GM18526 (cell line): ENCODE data around the gene MPP2.

Experiments used
- POLR2A ChIP-seq: IDR thresholded peaks from 3 replicates; pipeline ENCODE4 v1.6.1; 2011; ENCODE audit not compliant: insufficient read length; ENCODE audit errors: extremely low read depth

The MPP2 gene, protein sequence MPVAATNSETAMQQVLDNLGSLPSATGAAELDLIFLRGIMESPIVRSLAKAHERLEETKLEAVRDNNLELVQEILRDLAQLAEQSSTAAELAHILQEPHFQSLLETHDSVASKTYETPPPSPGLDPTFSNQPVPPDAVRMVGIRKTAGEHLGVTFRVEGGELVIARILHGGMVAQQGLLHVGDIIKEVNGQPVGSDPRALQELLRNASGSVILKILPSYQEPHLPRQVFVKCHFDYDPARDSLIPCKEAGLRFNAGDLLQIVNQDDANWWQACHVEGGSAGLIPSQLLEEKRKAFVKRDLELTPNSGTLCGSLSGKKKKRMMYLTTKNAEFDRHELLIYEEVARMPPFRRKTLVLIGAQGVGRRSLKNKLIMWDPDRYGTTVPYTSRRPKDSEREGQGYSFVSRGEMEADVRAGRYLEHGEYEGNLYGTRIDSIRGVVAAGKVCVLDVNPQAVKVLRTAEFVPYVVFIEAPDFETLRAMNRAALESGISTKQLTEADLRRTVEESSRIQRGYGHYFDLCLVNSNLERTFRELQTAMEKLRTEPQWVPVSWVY

DNA sequence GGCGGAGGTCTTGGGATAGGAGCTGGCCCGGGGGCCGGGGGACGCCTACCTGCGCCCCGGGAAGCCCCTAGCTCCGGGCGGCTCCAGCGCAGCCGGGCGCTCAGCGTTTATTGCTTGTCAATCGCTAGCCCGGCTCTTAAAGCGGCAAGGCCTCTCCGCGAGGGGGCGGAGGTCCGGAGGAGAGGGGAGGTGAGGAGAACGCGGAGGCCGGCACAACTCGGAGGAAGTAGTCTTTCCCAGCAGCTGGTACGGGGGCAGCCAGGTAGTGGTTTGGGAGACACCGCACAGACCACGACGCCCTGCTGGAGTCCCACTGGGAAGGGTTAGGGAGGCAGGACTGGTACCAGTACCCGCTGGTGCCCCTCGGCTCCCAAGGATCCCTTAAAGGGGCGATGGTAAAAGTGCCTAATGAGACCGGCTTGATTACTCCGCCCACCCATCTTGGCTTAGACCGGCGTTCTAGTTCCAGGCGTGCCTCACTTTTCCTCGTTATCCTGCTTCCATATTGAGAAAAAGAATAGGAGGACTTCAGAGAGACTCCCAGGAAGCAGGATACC is at the start of gene MPP2:
MPP2 (minus strand) TSS at position 112 of the 557 bp plus-strand sequence. CDS start 3,076 bp downstream, outside the sequence.
- TF ChIP-seq POLR2A: no peak

GRCh38 chr17:43956222-43956621 is 48.9 kb upstream of the MPP2 start:
- TF ChIP-seq POLR2A: no peak

GRCh38 chr17:43953746-43954145 is 46.4 kb upstream of the MPP2 start, which contains the start of gene PYY:
PYY (minus strand) TSS chr17:43953940; CDS start chr17:43953483, 457 bp downstream.
- TF ChIP-seq POLR2A: no peak

- TF ChIP-seq POLR2A: no peak
Observed at GRCh38 chr17:43952724-43953666, 45.7 kb upstream of the MPP2 start.

DNA sequence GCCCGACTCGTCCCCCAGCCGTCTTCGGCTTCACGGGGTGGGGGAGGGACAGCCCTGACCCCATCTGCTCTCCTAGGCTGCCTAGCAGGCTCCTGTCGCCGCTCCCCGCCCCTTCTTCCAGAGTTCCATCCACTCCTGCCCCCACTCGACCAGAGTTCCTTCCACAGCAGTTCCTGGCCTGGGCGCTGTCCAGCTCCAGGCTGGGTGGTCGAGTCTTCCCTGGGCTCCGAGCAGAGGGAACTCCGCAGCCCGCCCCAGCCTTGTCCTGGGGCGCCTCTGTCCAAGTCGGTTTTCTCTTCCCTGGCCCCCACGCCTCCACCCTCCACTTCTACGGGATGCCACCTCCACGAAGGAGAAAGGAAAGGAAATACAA is 45.0 kb upstream of the MPP2 start:
- no peak for TF ChIP-seq POLR2A

GRCh38 chr17:43951750-43952149 is 44.4 kb upstream of the MPP2 start:
- no peak for TF ChIP-seq POLR2A

DNA sequence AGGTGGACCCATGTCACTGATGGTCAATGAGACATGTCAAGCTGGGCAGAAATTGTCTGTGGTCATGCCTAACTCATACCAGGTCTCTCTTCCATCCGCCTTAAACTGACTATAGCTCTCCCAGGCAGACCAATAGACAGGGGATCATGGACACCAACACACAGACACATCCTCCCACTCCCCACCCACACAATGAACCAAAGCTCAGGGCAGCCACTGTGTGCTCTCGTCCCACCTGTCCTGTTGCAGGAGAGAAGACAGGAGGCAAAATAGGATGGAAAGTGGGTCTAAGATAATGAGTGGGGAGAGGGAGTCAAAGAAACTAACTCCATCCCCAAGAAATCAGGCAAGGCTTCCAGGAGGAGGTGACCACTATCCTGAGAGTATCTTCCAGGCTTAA is 43.2 kb upstream of the MPP2 start:
- TF ChIP-seq POLR2A: no peak

DNA sequence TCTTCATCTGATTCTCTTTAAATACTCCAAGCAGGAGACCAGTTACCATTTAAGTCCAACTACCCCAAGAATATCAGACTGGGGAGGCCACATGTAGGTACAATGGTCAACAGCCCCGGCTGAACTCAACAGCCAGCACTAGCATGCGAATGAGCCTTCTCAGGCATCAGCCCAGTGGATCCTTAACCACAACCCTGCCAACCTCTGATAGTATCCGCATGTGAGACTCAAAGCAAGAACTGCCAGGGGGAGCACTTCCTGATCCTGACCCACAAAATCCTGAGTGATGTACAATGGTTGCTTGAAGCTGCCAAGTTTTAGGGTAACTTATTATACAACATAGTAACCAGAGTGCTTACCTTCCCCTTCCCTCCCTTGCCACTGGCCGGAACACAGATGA is 42.4 kb upstream of the MPP2 start:
- no peak for TF ChIP-seq POLR2A

- no peak for TF ChIP-seq POLR2A
Observed at GRCh38 chr17:43946781-43947180, 39.4 kb upstream of the MPP2 start.

- TF ChIP-seq POLR2A: no peak
Observed at GRCh38 chr17:43945074-43945829, 37.9 kb upstream of the MPP2 start.

DNA sequence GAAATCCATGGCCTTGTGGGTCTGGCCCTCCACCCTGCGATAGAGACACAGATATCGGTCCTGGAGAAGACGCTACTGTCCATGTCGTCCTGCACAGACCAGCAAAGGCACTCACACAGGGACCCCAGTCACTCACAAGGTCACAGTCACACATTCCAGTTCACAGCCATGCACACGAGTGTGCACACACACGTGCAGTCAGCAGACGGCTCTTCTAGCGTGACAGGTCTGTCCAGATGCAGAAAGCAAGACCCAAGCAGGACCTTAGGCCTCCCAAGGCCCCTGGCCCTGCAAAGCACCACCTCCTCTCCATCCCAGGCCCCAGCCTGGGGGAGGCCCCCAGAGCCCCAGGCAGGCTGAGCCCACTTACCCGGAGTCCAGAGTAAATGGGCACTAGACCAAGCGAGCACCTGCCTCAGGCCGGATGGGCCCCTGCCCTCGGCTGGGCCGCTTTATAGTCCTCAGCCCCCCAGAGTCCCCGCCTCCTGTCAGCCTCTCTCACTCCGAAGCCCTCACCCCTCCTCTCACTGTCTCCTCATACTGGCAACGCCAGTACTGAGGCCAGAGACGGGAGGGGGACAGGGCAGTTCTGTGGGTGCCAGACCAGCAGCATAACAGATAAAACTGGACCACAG is 34.8 kb upstream of the MPP2 start, which contains the start of gene PPY:
PPY (minus strand) TSS at position 426 of the 635 bp plus-strand sequence. CDS start 822 bp downstream, outside the sequence.
- TF ChIP-seq POLR2A: no peak

DNA sequence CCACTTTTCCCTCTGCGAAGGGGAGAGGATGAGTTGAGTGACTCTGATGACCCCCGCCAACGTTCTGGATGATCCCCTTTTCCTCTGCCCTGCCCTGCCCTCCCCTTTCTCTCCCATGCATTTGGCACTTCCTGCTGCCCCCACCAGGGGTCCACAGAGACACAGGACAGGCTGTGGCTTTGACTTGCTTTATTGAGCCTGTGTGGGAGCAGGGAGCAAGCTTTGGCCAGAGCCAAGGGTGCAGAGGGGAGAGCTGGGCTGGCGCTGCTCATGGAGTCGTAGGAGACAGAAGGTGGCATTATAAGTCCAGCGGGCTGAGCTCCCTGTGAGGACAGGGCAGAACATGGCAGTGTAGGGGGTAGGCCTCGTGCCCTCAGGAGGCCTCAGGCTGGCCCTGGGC is 33.3 kb upstream of the MPP2 start:
- no peak for TF ChIP-seq POLR2A

GRCh38 chr17:43939886-43940285 is 32.5 kb upstream of the MPP2 start:
- no peak for TF ChIP-seq POLR2A

DNA sequence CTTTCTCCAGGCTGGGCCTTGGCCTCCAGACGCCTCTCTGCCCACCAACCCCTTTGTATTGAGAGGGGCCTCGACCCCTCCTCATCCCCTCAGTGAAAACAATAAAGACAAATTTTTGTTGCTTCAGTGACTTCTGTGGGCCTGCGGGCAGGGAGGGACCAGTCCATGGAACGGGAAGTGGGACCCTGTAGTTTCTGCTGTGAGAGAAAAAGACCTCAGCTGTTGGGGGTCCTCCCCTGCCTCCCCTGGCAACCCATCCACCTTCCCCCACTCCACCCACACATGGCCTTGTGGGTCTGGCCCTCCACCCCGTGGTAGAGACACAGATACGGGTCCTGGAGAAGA is 31.5 kb upstream of the MPP2 start:
- TF ChIP-seq POLR2A: no peak

- no peak for TF ChIP-seq POLR2A
Observed at GRCh38 chr17:43936434-43936833, 29.1 kb upstream of the MPP2 start.

DNA sequence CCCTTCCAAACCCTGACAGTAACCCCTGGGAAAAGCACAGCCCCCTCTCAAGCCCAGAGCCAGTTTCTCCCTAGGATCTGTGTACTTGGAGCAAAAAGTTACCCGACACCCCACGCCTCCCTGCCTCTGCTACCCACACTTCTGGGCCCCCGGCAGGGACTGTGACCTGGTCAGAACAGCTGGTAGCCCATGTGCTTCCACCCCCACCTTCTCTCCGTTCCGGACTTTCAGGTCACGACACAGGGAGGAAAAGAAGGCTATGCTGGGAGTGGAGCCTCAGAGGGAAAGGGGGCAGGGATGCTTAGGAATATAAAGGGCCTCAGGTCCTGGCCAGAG is 28.6 kb upstream of the MPP2 start:
- no peak for TF ChIP-seq POLR2A
